A549 (cell line): Measurements from ENCODE around the gene COPZ2. TPM values are rescaled to one million over a fixed set of nuclear protein-coding genes. Genes with fewer than 3 reads are reported as not detected.

ENCODE experiments used
- BCL3 ChIP-seq: fragments of >200 bp; sonication (Bioruptor Twin); formaldehyde crosslinking; IDR thresholded peaks from 3 replicates; pipeline ENCODE4 v1.6.1; 2016
- CBX8 ChIP-seq: fragments of 200-600 bp; sonication (generic); IDR thresholded peaks from 2 replicates; pipeline ENCODE4 v1.6.1; 2016
- CEBPB ChIP-seq, 2 experiments: fragments of >200 bp in 1 of 2; sonication (Bioruptor Twin) in 1 of 2; formaldehyde crosslinking in 1 of 2; IDR thresholded peaks; 2 replicates each; pipeline ENCODE4 v1.6.1; 2012 to 2016
- CHD2 ChIP-seq: fragments of 150-350 bp; IDR thresholded peaks from 2 replicates; pipeline ENCODE4 v1.6.1; 2014; ENCODE audit warnings: low read length; ENCODE audit not compliant: partially characterized antibody
- CTCF ChIP-seq: fragments of >200 bp; sonication (Bioruptor Twin); formaldehyde crosslinking; IDR thresholded peaks from 3 replicates; pipeline ENCODE4 v1.5.1; 2016
- EHF ChIP-seq: fragments of 250-450 bp; sonication (Bioruptor Pico); IDR thresholded peaks from 2 replicates; pipeline ENCODE4 v1.5.0; 2020; ENCODE audit warnings: mild to moderate bottlenecking
- FOSL2 ChIP-seq, 2 experiments: fragments of 450-650 bp in 1 of 2; fragments of >200 bp in 1 of 2; sonication (Bioruptor Twin) in 1 of 2; formaldehyde crosslinking; IDR thresholded peaks; 2 replicates each; pipeline versions ENCODE4 v1.5.0 to v1.6.1; 2016 to 2020; ENCODE audit warnings: mild to moderate bottlenecking in 1 of 2, moderate library complexity in 1 of 2
- GATA3 ChIP-seq: IDR thresholded peaks from 2 replicates; pipeline ENCODE4 v1.6.1; 2012; ENCODE audit warnings: borderline replicate concordance
- HEYL ChIP-seq: fragments of 250-450 bp; sonication (Bioruptor Pico); IDR thresholded peaks from 2 replicates; pipeline ENCODE4 v1.8.0; 2021; ENCODE audit warnings: mild to moderate bottlenecking, moderate library complexity
- HMGXB4 ChIP-seq: fragments of 250-450 bp; sonication (Bioruptor Pico); IDR thresholded peaks from 2 replicates; pipeline ENCODE4 v1.5.0; 2021; ENCODE audit warnings: mild to moderate bottlenecking, moderate library complexity, borderline replicate concordance
- HOXA7 ChIP-seq: fragments of 250-450 bp; sonication (Bioruptor Pico); IDR thresholded peaks from 2 replicates; pipeline ENCODE4 v1.5.0; 2020; ENCODE audit warnings: mild to moderate bottlenecking, moderate library complexity
- HOXB13 ChIP-seq: fragments of 250-450 bp; sonication (Bioruptor Pico); IDR thresholded peaks from 2 replicates; pipeline ENCODE4 v1.5.0; 2020; ENCODE audit warnings: low read depth, mild to moderate bottlenecking, moderate library complexity
- HOXB5 ChIP-seq: fragments of 250-450 bp; sonication (Bioruptor Pico); IDR thresholded peaks from 2 replicates; pipeline ENCODE4 v1.5.0; 2020; ENCODE audit warnings: mild to moderate bottlenecking, moderate library complexity
- JUN ChIP-seq, 2 experiments: fragments of >200 bp; sonication (Bioruptor Twin); formaldehyde crosslinking; IDR thresholded peaks; 2 replicates in 1 of 2; 3 replicates in 1 of 2; pipeline ENCODE4 v1.6.1; 2016 to 2017
- MAX ChIP-seq: IDR thresholded peaks from 2 replicates; pipeline ENCODE4 v1.6.1; 2012
- NFE2L2 ChIP-seq: fragments of 150-350 bp; conservative IDR thresholded peaks from 2 replicates; pipeline ENCODE4 v1.6.1; 2014; ENCODE audit warnings: low read length
- NR3C1 ChIP-seq: fragments of >200 bp; sonication (Bioruptor Twin); formaldehyde crosslinking; IDR thresholded peaks from 3 replicates; pipeline ENCODE4 v1.6.1; 2017
- PBX3 ChIP-seq: IDR thresholded peaks from 2 replicates; pipeline ENCODE4 v1.6.1; 2012
- PHF8 ChIP-seq: fragments of 200-600 bp; sonication (generic); IDR thresholded peaks from 2 replicates; pipeline ENCODE4 v1.6.1; 2016; ENCODE audit warnings: low read depth, mild to moderate bottlenecking, antibody characterized with exemption, moderate library complexity, borderline replicate concordance
- POLR2A ChIP-seq: IDR thresholded peaks from 2 replicates; pipeline ENCODE4 v1.6.1; 2012; ENCODE audit warnings: mild to moderate bottlenecking, low read length
- POLR2AphosphoS2 ChIP-seq: conservative IDR thresholded peaks from 2 replicates; pipeline ENCODE4 v1.6.1; 2012; ENCODE audit warnings: low read length, improper control_type of control experiment, inconsistent platforms
- RARB ChIP-seq: fragments of 250-450 bp; sonication (Bioruptor Pico); IDR thresholded peaks from 2 replicates; pipeline ENCODE4 v1.8.0; 2021; ENCODE audit warnings: mild to moderate bottlenecking, moderate library complexity
- RCOR1 ChIP-seq: fragments of 150-350 bp; IDR thresholded peaks from 2 replicates; pipeline ENCODE4 v1.6.1; 2014; ENCODE audit warnings: antibody characterized with exemption, low read length, low read depth
- RNF2 ChIP-seq: fragments of 200-600 bp; sonication (generic); IDR thresholded peaks from 2 replicates; pipeline ENCODE4 v1.6.1; 2016; ENCODE audit warnings: low read depth, mild to moderate bottlenecking, antibody characterized with exemption, moderate library complexity, borderline replicate concordance
- SREBF2 ChIP-seq: fragments of 450-650 bp; IDR thresholded peaks from 2 replicates; pipeline ENCODE4 v1.6.1; 2014; ENCODE audit warnings: mild to moderate bottlenecking, moderate library complexity
- ZFP36 ChIP-seq: fragments of 450-650 bp; IDR thresholded peaks from 2 replicates; pipeline ENCODE4 v1.6.1; 2014; ENCODE audit warnings: borderline replicate concordance; ENCODE audit not compliant: partially characterized antibody
- ZSCAN20 ChIP-seq: fragments of 250-450 bp; sonication (Bioruptor Pico); IDR thresholded peaks from 2 replicates; pipeline ENCODE4 v1.8.0; 2022; ENCODE audit warnings: mild to moderate bottlenecking, moderate library complexity
- polyA plus RNA-seq, 4 experiments: library from polyadenylated mRNA; depleted of rRNA in 3 of 4; stranded (reverse); fragments of >200 nt; fragmentation: RNase III in 1 of 4; extraction: RNeasy Plus Mini Kit Qiagen cat#74134 plus additional on column Dnase treatment in 1 of 4; gene quantifications; 2 replicates in 3 of 4; 3 replicates in 1 of 4; pipeline ENCODE4 v1.2.3, GENCODE V29; 2011 to 2017

Gene COPZ2
- polyA plus RNA-seq, 2 of the 4 experiments (the other 2 are of a cell fraction): 10.6 to 19.3 TPM

- 0 out of 2 replicates have a peak, but pooled peaks have one; percentile 54 for TF ChIP-seq RNF2
- peak; percentile 46; the same call in 1 of the 2 replicates for TF ChIP-seq NFE2L2
- TF ChIP-seq HOXB13 (CRISPR knock-in tag): peak; percentile 99
- TF ChIP-seq POLR2A: peak; percentile 61
- TF ChIP-seq POLR2AphosphoS2: no peak
- TF ChIP-seq BCL3: peak; percentile 92; the same call in 1 of the 3 replicates
- TF ChIP-seq MAX: peak; percentile 100
- no peak for TF ChIP-seq FOSL2 (IDR thresholded peaks at IDR 0.05)
- TF ChIP-seq FOSL2 (CRISPR knock-in tag; IDR thresholded peaks at IDR 0.05): 0 out of 2 replicates have a peak, but pooled peaks have one; percentile 7
- TF ChIP-seq JUN (IDR thresholded peaks at IDR 0.05): peak; percentile 93; a peak in 3 of 5 replicates
- TF ChIP-seq SREBF2: no peak
- peak; percentile 97 for TF ChIP-seq EHF (CRISPR knock-in tag)
- TF ChIP-seq HEYL: peak; percentile 95
- TF ChIP-seq PBX3: peak; percentile 99
- no peak for TF ChIP-seq ZFP36
- TF ChIP-seq CBX8: no peak
- TF ChIP-seq HOXB5 (CRISPR knock-in tag): peak; percentile 98
- TF ChIP-seq CHD2: peak; percentile 69
- TF ChIP-seq RCOR1: no peak
- peak; percentile 81 for TF ChIP-seq PHF8
- TF ChIP-seq GATA3: peak; percentile 45; the same call in 1 of the 2 replicates
- no peak for TF ChIP-seq NR3C1
- peak in 1 of 2 experiments; percentile 42; a peak in 1 of 4 replicates for TF ChIP-seq CEBPB (IDR thresholded peaks at IDR 0.05)
- TF ChIP-seq HMGXB4 (CRISPR knock-in tag): peak; percentile 97
- TF ChIP-seq HOXA7: peak; percentile 95
- peak; percentile 86 for TF ChIP-seq ZSCAN20 (CRISPR knock-in tag)
- TF ChIP-seq CTCF: no peak
- peak; percentile 90 for TF ChIP-seq RARB (CRISPR knock-in tag)
- TF ChIP-seq, all 56 proteins: peak for 31
These were observed 10.3 kb upstream of the COPZ2 start, which contains the start of gene NFE2L1 (continued) for GRCh38 chr17:48047741-48048383.
